Mononuclear cell (primary cell): Measurements from ENCODE around the gene VCL. TPM values are rescaled to one million over a fixed set of nuclear protein-coding genes. Genes with fewer than 3 reads are reported as not detected.

Experiments used
- H3K27me3 ChIP-seq: 2 replicates; pipeline ENCODE4 v1.6.0; 2011; ENCODE audit warnings: low read length, control low read depth; ENCODE audit not compliant: insufficient read depth
- H3K4me1 ChIP-seq: 2 replicates; pipeline ENCODE4 v1.5.1; 2011; ENCODE audit warnings: mild to moderate bottlenecking, low read length, control low read depth; ENCODE audit not compliant: insufficient read depth
- H3K4me3 ChIP-seq: 2 replicates; pipeline ENCODE4 v1.5.1; 2011; ENCODE audit warnings: mild to moderate bottlenecking, low read length, moderate library complexity
- H3K9me3 ChIP-seq: 2 replicates; pipeline ENCODE4 v1.5.1; 2011; ENCODE audit warnings: low read depth, mild to moderate bottlenecking, control low read depth, low read length
- total RNA-seq: library from RNA; depleted of rRNA; stranded (reverse); fragments of >200 nt; gene quantifications from one replicate; pipeline ENCODE4 v1.2.3, GENCODE V29; 2012

Gene VCL
- total RNA-seq, 1 donor, result 70.1 TPM

- H3K9me3 ChIP-seq, result no peaks in the 10 kb centered on the region
- peaks cover 63% of the 10 kb centered on the region for H3K4me1 ChIP-seq
- H3K27me3 ChIP-seq, result no peaks in the 10 kb centered on the region
- H3K4me3 ChIP-seq, result no peak overlapping the region
These were observed 167.6 kb downstream of the VCL start for GRCh38 chr10:74165530-74165901.

DNA sequence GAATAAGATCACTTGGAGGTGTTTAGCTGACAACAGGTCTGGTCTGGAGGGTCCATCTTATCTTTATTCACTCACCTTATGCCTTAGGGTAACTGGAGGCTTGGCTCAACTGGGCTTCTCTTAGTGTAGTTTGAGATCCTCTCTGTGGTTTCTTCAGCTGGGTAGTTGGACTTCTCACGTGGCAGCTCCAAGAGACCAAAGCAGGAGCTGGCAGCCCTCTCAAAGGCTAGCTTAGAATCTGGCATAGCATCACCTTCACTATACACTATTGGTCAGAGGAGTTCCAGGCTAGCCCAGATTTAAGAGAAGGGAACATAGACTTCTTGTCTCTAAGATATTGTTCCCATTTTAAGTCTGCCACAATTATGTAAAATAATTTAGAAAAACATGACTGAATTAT, 169.5 kb downstream of the VCL start:
- no peaks in the 10 kb centered on the region for H3K9me3 ChIP-seq
- H3K4me1 ChIP-seq, result peaks cover 66% of the 10 kb centered on the region
- no peak overlapping the region for H3K4me3 ChIP-seq
- no peaks in the 10 kb centered on the region for H3K27me3 ChIP-seq

Other genes starting within 250 kb of the VCL start
- 4.7 TPM for gene CHCHD1, start 216.1 kb upstream of the VCL start, total RNA-seq
- 30.7 TPM for gene ZSWIM8, start 212.5 kb upstream of the VCL start, total RNA-seq
- 66.9 TPM for gene NDST2, start 186.5 kb upstream of the VCL start, total RNA-seq
- 25.9 TPM for gene CAMK2G, start 123.6 kb upstream of the VCL start, total RNA-seq
- 9.7 TPM for gene PLAU, start 87.0 kb upstream of the VCL start, total RNA-seq
- 21.2 TPM for gene AP3M1, start 152.7 kb downstream of the VCL start, total RNA-seq
- 34.2 TPM for gene ADK, start 153.1 kb downstream of the VCL start, total RNA-seq